A549 (cell line): ENCODE data around the gene PARP8.

Source experiments
- CHD2 ChIP-seq: fragments of 150-350 bp; IDR thresholded peaks from 2 replicates; pipeline ENCODE4 v1.6.1; 2014; ENCODE audit warnings: low read length; ENCODE audit not compliant: partially characterized antibody
- CTCF ChIP-seq: fragments of >200 bp; sonication (Bioruptor Twin); formaldehyde crosslinking; IDR thresholded peaks from 3 replicates; pipeline ENCODE4 v1.5.1; 2016
- MAX ChIP-seq: IDR thresholded peaks from 2 replicates; pipeline ENCODE4 v1.6.1; 2012
- MAZ ChIP-seq: fragments of 150-350 bp; IDR thresholded peaks from 2 replicates; pipeline ENCODE4 v1.6.1; 2014; ENCODE audit warnings: antibody characterized with exemption, low read depth, low read length, borderline replicate concordance
- POLR2A ChIP-seq: IDR thresholded peaks from 2 replicates; pipeline ENCODE4 v1.6.1; 2012; ENCODE audit warnings: mild to moderate bottlenecking, low read length
- POLR2AphosphoS2 ChIP-seq: conservative IDR thresholded peaks from 2 replicates; pipeline ENCODE4 v1.6.1; 2012; ENCODE audit warnings: low read length, improper control_type of control experiment, inconsistent platforms
- RCOR1 ChIP-seq: fragments of 150-350 bp; IDR thresholded peaks from 2 replicates; pipeline ENCODE4 v1.6.1; 2014; ENCODE audit warnings: antibody characterized with exemption, low read length, low read depth
- RNF2 ChIP-seq: fragments of 200-600 bp; sonication (generic); IDR thresholded peaks from 2 replicates; pipeline ENCODE4 v1.6.1; 2016; ENCODE audit warnings: low read depth, mild to moderate bottlenecking, antibody characterized with exemption, moderate library complexity, borderline replicate concordance
- TP53 ChIP-seq: fragments of 250-450 bp; sonication (Bioruptor Pico); IDR thresholded peaks from 2 replicates; pipeline ENCODE4 v1.5.0; 2021; ENCODE audit warnings: mild to moderate bottlenecking, moderate library complexity
- TF ChIP-seq, protein P1 (sequence below): fragments of 200-600 bp; sonication (generic); IDR thresholded peaks from 2 replicates; pipeline ENCODE4 v1.6.1; 2016; ENCODE audit warnings: antibody characterized with exemption, mild to moderate bottlenecking, moderate library complexity

DNA sequence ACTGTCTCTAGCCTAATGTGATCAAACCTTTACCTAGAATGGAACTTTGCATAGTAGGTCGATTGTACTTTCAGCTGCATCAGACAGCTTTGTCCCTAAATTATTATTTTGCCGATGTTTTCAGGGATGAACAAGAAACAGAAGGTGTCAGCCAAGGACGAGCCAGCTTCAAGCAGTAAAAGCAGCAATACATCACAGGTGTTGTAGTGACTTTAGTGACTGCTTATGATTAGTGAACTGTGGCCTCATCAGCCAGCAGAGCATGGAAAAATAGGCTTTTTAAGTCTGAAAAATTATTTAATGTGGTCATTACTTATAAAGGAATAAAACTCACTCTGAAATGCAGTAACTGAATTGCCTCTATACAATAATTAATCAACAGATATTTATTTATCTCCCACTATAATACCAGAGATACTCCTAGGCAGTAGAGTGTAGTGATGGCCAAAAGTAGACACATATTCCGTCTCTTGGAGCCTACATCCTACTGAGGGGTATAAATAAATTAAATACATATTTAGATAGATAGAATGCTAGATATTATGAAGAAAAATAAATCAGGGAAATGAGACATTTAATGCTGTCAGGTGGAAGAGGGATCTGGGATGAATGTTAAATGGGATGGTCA, 166.3 kb downstream of the PARP8 start:
- TF ChIP-seq CTCF (no peak), TP53 (CRISPR knock-in tag) (no peak), MAX (no peak), POLR2A (no peak), CHD2 (no peak), MAZ (no peak), POLR2AphosphoS2 (no peak), RNF2 (no peak), RCOR1 (no peak)
- TF ChIP-seq, protein P1, sequence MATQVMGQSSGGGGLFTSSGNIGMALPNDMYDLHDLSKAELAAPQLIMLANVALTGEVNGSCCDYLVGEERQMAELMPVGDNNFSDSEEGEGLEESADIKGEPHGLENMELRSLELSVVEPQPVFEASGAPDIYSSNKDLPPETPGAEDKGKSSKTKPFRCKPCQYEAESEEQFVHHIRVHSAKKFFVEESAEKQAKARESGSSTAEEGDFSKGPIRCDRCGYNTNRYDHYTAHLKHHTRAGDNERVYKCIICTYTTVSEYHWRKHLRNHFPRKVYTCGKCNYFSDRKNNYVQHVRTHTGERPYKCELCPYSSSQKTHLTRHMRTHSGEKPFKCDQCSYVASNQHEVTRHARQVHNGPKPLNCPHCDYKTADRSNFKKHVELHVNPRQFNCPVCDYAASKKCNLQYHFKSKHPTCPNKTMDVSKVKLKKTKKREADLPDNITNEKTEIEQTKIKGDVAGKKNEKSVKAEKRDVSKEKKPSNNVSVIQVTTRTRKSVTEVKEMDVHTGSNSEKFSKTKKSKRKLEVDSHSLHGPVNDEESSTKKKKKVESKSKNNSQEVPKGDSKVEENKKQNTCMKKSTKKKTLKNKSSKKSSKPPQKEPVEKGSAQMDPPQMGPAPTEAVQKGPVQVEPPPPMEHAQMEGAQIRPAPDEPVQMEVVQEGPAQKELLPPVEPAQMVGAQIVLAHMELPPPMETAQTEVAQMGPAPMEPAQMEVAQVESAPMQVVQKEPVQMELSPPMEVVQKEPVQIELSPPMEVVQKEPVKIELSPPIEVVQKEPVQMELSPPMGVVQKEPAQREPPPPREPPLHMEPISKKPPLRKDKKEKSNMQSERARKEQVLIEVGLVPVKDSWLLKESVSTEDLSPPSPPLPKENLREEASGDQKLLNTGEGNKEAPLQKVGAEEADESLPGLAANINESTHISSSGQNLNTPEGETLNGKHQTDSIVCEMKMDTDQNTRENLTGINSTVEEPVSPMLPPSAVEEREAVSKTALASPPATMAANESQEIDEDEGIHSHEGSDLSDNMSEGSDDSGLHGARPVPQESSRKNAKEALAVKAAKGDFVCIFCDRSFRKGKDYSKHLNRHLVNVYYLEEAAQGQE: no peak
